Right lobe of liver (tissue), 6 donors: ENCODE data around the gene SLC2A11. TPM values are rescaled to one million over a fixed set of nuclear protein-coding genes. Genes with fewer than 3 reads are reported as not detected.

Source experiments
- ATAC-seq, 4 donors: fragments of 200-7000 bp; cut with Tn5 transposase; one replicate each; pipeline ENCODE4 v1.9.1; 2020; ENCODE audit warnings: mild to moderate bottlenecking in 4 of 4, moderate library complexity in 4 of 4
- DNase-seq, 3 donors: peaks; one replicate each; pipeline ENCODE4 v3.0.0-alpha.2; 2020
- H3K27ac ChIP-seq, 3 donors: fragments of 200-600 bp; one replicate each; pipeline ENCODE4 v1.8.0; 2022
- H3K27me3 ChIP-seq, 2 donors: fragments of 200-600 bp; one replicate each; pipeline ENCODE4 v1.8.0; 2022
- H3K36me3 ChIP-seq, 4 donors: fragments of 200-600 bp; sonication (generic) in 1 of 4; one replicate each; pipeline versions ENCODE4 v1.5.1 to v1.8.0; 2017 to 2022; ENCODE audit warnings: control low read depth in 1 of 4
- H3K4me1 ChIP-seq, 4 donors: fragments of 200-600 bp; sonication (generic) in 1 of 4; one replicate each; pipeline versions ENCODE4 v1.5.1 to v1.8.0; 2017 to 2022; ENCODE audit warnings: control low read depth in 1 of 4
- H3K4me3 ChIP-seq, 3 donors: fragments of 200-600 bp; one replicate each; pipeline ENCODE4 v1.8.0; 2022
- H3K9me3 ChIP-seq, 4 donors: fragments of 200-600 bp; sonication (generic) in 1 of 4; one replicate each; pipeline versions ENCODE4 v1.5.1 to v1.8.0; 2017 to 2022; ENCODE audit warnings: control low read depth in 1 of 4
- POLR2A ChIP-seq: fragments of 450-650 bp; IDR thresholded peaks from one replicate; pipeline ENCODE4 v1.6.1; 2017; ENCODE audit warnings: antibody characterized with exemption, mild to moderate bottlenecking
- WGBS: methylation state at CpG from one replicate; pipeline ENCODE4 v1.1.6; 2018; ENCODE audit warnings: low coverage, low lambda C conversion rate; ENCODE audit not compliant: insufficient coverage; ENCODE audit errors: missing lambda C conversion rate; 5-methylcytosine and 5-hydroxymethylcytosine counted together
- intact Hi-C, 2 donors: fragments of 100-400 bp; cut with DNase I; formaldehyde crosslinking; loops; one replicate each; pipeline versions ENCODE4 v1.11.2 to v1.14.1; 2022
- small RNA-seq, 2 experiments: library from RNA; depleted of rRNA; stranded (forward); fragments of <200 nt; gene quantifications; one replicate each; pipeline ENCODE3, GENCODE V24; 2016
- total RNA-seq, 6 experiments: library from RNA; depleted of rRNA in 2 of 6; stranded (reverse); fragments of >200 nt in 2 of 6; fragmentation: NEBNext Ultra II Directional in 3 of 6; extraction: Animal tissue kit (Norgen Biotek cat#: 25700) in 3 of 6; gene quantifications; one replicate each; pipeline versions ENCODE4 v1.1.0 to v1.2.4, GENCODE V29; 2016 to 2023
- TF ChIP-seq, protein P1 (sequence below), 4 donors: fragments of 200-600 bp in 3 of 4; fragments of 450-650 bp in 1 of 4; IDR thresholded peaks; one replicate each; pipeline versions ENCODE4 v1.5.1 to v1.8.0; 2016 to 2022; ENCODE audit warnings: antibody characterized with exemption in 4 of 4, mild to moderate bottlenecking in 2 of 4
- donor health status: DM: no; HTN: yes; CAD: no.
- donor health status: DM: no; HTN: no; CAD: no.
- donor health status: DM: no; HTN: no; CAD: no.
- donor health status: DM: no; HTN: yes; CAD: no.
- donor health status: DM: no; HTN: yes; CAD: no.

The SLC2A11 gene
- total RNA-seq, 6 experiments from 2014 or later, result 2.9 to 7.1 (median 5.0) TPM

DNA sequence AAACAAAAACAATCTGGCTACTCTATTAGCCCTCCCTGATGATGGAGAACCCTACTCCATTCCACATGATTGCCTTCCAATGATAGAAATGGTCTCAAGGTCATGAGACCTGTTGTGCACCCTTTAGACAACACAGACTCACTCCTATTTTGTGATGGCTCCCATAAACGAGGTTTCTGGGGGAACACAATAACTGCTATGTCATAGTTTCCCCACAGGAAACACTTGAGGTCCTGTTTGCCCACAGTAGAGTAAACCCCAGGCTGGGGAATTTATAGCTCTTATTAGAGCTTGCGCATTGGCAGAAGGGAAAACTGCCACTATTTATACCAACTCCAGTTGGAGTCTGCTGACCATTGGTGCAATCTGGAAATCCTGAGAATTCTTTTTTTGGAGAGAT, 65.2 kb downstream of the SLC2A11 start:
- no peak overlapping the region for H3K4me3 ChIP-seq
- no peaks in the 10 kb centered on the region for H3K27me3 ChIP-seq
- ATAC-seq (no peak), DNase-seq (no peak)
- H3K36me3 ChIP-seq, result peaks cover 0 to 25% (median 12%) of the 10 kb centered on the region in 4 donors
- no peak overlapping the region for H3K27ac ChIP-seq
- H3K9me3 ChIP-seq, result no peaks in the 10 kb centered on the region
- WGBS, result 51% methylated on average over 2 of the region's 2 CpGs
- intact Hi-C loops, result no loop called here
- TF ChIP-seq, protein P1, sequence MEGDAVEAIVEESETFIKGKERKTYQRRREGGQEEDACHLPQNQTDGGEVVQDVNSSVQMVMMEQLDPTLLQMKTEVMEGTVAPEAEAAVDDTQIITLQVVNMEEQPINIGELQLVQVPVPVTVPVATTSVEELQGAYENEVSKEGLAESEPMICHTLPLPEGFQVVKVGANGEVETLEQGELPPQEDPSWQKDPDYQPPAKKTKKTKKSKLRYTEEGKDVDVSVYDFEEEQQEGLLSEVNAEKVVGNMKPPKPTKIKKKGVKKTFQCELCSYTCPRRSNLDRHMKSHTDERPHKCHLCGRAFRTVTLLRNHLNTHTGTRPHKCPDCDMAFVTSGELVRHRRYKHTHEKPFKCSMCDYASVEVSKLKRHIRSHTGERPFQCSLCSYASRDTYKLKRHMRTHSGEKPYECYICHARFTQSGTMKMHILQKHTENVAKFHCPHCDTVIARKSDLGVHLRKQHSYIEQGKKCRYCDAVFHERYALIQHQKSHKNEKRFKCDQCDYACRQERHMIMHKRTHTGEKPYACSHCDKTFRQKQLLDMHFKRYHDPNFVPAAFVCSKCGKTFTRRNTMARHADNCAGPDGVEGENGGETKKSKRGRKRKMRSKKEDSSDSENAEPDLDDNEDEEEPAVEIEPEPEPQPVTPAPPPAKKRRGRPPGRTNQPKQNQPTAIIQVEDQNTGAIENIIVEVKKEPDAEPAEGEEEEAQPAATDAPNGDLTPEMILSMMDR (IDR thresholded peaks at IDR 0.05), result no peak
- TF ChIP-seq POLR2A, result no peak
- peaks cover 0 to 3% (median 0%) of the 10 kb centered on the region in 4 donors for H3K4me1 ChIP-seq

DNA sequence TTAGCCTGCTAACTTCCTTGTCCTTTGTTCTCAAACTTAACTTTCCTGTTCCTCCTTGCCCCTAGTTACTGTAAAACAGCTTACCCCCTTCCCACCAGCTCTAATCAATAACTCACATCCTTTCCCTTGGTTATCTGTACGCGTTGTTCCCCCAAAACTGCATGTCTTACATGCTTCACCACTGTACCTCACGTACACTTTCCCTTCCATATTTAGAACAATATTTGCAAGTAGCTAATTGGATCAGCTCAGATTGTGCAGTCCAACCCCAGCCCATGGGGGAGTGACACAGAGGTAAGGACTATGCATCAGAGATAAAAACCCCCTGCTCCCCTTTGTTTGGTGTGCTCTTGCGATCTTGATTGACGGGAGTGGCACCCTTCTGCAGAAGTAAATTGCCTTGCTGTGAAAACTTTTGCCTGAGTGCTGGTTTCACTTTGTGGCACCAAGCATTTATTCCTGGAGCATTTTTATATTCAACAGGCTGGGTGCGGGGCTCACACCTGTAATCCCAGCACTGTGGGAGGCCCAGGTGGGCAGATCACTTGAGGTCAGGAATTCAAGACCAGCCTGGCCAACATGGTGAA, 67.4 kb downstream of the SLC2A11 start:
- Histone ChIP-seq H3K4me3 (no peak overlapping the region), H3K36me3 (peaks cover 0 to 33% (median 10%) of the 10 kb centered on the region in 4 donors), H3K4me1 (peaks cover 0 to 3% (median 0%) of the 10 kb centered on the region in 4 donors), H3K27me3 (no peaks in the 10 kb centered on the region), H3K9me3 (no peaks in the 10 kb centered on the region), H3K27ac (no peak overlapping the region)
- intact Hi-C loops, result no loop called here
- WGBS, result 100% methylated on average over 4 of the region's 6 CpGs
- DNase-seq (no peak), ATAC-seq (no peak)
- TF ChIP-seq, protein P1 (IDR thresholded peaks at IDR 0.05), result no peak
- TF ChIP-seq POLR2A, result no peak

DNA sequence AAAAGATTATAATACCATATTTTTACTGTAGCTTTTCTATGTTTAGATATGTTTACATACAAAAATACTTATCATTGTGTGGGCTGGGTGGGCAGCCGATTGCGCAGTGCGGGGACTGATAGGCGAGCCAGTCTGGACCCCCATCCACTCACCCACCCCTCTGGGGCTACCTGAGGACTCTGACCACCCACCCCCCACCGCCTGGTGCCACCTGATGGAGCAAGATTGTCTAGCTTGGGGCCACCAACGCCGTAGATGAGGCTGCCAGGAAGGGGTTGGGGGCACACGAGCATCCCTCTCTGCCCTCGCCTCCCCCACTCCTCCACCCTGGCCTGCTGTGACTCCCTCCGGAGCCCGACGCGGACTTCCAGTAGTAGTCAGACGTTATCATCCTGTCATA, 68.9 kb downstream of the SLC2A11 start:
- TF ChIP-seq POLR2A, result no peak
- TF ChIP-seq, protein P1 (IDR thresholded peaks at IDR 0.05), result no peak
- intact Hi-C loops, result no loop called here
- no peaks in the 10 kb centered on the region for H3K9me3 ChIP-seq
- H3K27ac ChIP-seq, result no peak overlapping the region
- WGBS, result 66% methylated on average over 11 of the region's 14 CpGs
- no peak overlapping the region for H3K4me3 ChIP-seq
- DNase-seq (peak in 1 of 3 donors; percentile 36), ATAC-seq (peak in 1 of 4 donors; percentile 20)
- H3K27me3 ChIP-seq, result no peaks in the 10 kb centered on the region
- no peaks in the 10 kb centered on the region for H3K4me1 ChIP-seq
- H3K36me3 ChIP-seq, result peaks cover 0 to 33% (median 10%) of the 10 kb centered on the region in 4 donors

Small RNA genes lying within 50 kb of the gene (small RNA-seq; reads per million reads assigned to genes)
- gene RN7SL268P, result 0 reads per million in 2 experiments

Other genes with a start within 250 kb of the SLC2A11 start
- gene DRICH1, start 225.6 kb upstream of the SLC2A11 start, total RNA-seq, result under 1 TPM in 2 of 6 experiments, not detected in 4; 0.27 to 0.47 TPM
- gene RGL4, start 166.9 kb upstream of the SLC2A11 start, total RNA-seq, result not detected
- gene ZNF70, start 106.8 kb upstream of the SLC2A11 start, total RNA-seq, result 1 to 10 TPM in 2 of 6 experiments, under 1 TPM in 4; 0.51 to 1.2 (median 0.85) TPM
- gene VPREB3, start 103.5 kb upstream of the SLC2A11 start, total RNA-seq, result 1 to 10 TPM in 2 of 6 experiments, under 1 TPM in 3, not detected in 1; 0.59 to 3.9 (median 0.70) TPM
- gene C22orf15, start 94.9 kb upstream of the SLC2A11 start, total RNA-seq, result not detected
- 100 to 1,000 TPM; 133 to 416 (median 252) TPM for gene CHCHD10, start 89.9 kb upstream of the SLC2A11 start, total RNA-seq
- 1 to 10 TPM in 2 of 6 experiments, under 1 TPM in 4; 0.59 to 1.3 (median 0.90) TPM for gene MMP11, start 85.0 kb upstream of the SLC2A11 start, total RNA-seq
- gene SMARCB1, start 70.9 kb upstream of the SLC2A11 start, total RNA-seq, result 10 to 100 TPM; 19.9 to 70.2 (median 25.3) TPM
- gene DERL3, start 18.9 kb upstream of the SLC2A11 start, total RNA-seq, result 1 to 10 TPM; 1.1 to 7.1 (median 4.1) TPM
- 100 to 1,000 TPM in 5 of 6 experiments, 10 to 100 TPM in 1; 79.4 to 561 (median 307) TPM for gene MIF, start 36.5 kb downstream of the SLC2A11 start, total RNA-seq
- 10 to 100 TPM in 2 of 6 experiments, 1 to 10 TPM in 2, under 1 TPM in 1, not detected in 1; 0.50 to 23.7 (median 3.4) TPM for gene GSTT2B, start 103.3 kb downstream of the SLC2A11 start, total RNA-seq
- 1 to 10 TPM in 2 of 6 experiments, not detected in 4; 3.5 to 7.1 TPM for gene DDTL, start 109.0 kb downstream of the SLC2A11 start, total RNA-seq
- 100 to 1,000 TPM; 198 to 587 (median 295) TPM for gene DDT, start 116.6 kb downstream of the SLC2A11 start, total RNA-seq
- under 1 TPM in 1 of 6 experiments, not detected in 5; 0.76 TPM for gene GSTT2, start 122.3 kb downstream of the SLC2A11 start, total RNA-seq
- gene GSTT4, start 147.6 kb downstream of the SLC2A11 start, total RNA-seq, result not detected
- 10 to 100 TPM; 17.1 to 22.8 (median 19.2) TPM for gene CABIN1, start 153.4 kb downstream of the SLC2A11 start, total RNA-seq